ENCODE results near the gene LGR4.
"Not testable (repeated sequence)": the region's sequence is repeated elsewhere in the genome, so short reads cannot be mapped to it uniquely, and the experiment has no call there.

Gene LGR4, protein sequence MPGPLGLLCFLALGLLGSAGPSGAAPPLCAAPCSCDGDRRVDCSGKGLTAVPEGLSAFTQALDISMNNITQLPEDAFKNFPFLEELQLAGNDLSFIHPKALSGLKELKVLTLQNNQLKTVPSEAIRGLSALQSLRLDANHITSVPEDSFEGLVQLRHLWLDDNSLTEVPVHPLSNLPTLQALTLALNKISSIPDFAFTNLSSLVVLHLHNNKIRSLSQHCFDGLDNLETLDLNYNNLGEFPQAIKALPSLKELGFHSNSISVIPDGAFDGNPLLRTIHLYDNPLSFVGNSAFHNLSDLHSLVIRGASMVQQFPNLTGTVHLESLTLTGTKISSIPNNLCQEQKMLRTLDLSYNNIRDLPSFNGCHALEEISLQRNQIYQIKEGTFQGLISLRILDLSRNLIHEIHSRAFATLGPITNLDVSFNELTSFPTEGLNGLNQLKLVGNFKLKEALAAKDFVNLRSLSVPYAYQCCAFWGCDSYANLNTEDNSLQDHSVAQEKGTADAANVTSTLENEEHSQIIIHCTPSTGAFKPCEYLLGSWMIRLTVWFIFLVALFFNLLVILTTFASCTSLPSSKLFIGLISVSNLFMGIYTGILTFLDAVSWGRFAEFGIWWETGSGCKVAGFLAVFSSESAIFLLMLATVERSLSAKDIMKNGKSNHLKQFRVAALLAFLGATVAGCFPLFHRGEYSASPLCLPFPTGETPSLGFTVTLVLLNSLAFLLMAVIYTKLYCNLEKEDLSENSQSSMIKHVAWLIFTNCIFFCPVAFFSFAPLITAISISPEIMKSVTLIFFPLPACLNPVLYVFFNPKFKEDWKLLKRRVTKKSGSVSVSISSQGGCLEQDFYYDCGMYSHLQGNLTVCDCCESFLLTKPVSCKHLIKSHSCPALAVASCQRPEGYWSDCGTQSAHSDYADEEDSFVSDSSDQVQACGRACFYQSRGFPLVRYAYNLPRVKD

DNA sequence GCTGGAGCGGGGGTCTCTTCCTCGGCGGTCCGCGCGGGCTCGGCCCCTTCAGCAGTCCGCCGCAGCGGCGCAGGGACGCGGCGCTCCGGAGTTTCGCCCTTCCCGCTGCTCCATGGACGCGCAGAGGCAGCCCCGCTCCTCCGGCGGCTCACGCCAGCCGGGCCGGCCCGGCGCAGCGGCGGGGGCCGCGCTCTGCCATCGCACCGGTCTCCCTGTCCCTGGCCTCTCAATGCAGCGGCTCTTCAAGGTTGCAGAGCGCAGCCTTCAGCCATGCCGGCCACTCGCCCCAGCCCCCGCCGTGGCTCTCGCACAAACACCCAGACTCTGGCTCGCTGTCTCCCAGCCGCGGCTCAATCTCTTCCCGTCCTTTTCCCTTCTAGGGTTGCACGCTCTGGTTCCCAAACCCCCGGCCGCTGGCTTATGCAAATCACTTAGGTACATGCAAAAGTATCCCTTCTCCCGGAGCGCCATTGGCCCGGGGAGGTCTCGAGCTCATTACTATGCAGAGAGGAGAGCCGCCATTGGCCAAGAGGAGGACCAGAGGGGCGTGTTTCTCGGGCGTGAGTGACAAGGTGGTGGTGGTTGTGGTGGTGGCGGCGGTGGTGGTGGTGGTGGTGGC, at the start of gene LGR4:
Gene LGR4, minus strand, starts transcription at position 393 of the 619 bp plus-strand sequence. CDS start 488 bp downstream, outside the sequence.
- peak; percentile 61 for DNase-seq (ENCODE audit: low read depth)
- peak within 1 kb of the TSS; percentile 74 for H3K4me3 ChIP-seq (ENCODE audit: low read depth, low read length)
- TF ChIP-seq, protein P1, sequence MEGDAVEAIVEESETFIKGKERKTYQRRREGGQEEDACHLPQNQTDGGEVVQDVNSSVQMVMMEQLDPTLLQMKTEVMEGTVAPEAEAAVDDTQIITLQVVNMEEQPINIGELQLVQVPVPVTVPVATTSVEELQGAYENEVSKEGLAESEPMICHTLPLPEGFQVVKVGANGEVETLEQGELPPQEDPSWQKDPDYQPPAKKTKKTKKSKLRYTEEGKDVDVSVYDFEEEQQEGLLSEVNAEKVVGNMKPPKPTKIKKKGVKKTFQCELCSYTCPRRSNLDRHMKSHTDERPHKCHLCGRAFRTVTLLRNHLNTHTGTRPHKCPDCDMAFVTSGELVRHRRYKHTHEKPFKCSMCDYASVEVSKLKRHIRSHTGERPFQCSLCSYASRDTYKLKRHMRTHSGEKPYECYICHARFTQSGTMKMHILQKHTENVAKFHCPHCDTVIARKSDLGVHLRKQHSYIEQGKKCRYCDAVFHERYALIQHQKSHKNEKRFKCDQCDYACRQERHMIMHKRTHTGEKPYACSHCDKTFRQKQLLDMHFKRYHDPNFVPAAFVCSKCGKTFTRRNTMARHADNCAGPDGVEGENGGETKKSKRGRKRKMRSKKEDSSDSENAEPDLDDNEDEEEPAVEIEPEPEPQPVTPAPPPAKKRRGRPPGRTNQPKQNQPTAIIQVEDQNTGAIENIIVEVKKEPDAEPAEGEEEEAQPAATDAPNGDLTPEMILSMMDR (IDR thresholded peaks at IDR 0.05; ENCODE audit: low read depth, low read length, missing control alignments) = no peak

DNA sequence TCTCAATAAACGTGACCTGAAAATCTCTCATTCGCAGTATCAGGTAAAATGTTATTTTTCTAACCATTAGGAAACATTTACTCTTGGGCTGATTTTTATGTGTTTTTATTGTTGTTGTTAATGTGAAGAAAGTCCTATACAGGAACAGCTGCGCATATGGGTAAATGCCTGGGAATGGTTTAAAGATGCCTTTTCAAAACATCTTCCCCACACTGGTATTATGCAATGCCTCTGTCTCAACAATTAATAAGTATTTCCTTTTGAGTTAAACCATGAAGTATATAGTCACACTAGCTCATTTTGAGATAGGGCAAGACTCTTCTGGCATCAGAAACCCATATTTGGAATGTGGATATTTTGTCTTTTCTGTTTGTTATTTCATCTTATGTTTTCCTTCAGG, 47.6 kb upstream of the LGR4 start:
- no peak overlapping the region for H3K4me3 ChIP-seq (ENCODE audit: low read depth, low read length)
- TF ChIP-seq, protein P1 (IDR thresholded peaks at IDR 0.05; ENCODE audit: low read depth, low read length, missing control alignments) = no peak
- no peak for DNase-seq (ENCODE audit: low read depth)

DNA sequence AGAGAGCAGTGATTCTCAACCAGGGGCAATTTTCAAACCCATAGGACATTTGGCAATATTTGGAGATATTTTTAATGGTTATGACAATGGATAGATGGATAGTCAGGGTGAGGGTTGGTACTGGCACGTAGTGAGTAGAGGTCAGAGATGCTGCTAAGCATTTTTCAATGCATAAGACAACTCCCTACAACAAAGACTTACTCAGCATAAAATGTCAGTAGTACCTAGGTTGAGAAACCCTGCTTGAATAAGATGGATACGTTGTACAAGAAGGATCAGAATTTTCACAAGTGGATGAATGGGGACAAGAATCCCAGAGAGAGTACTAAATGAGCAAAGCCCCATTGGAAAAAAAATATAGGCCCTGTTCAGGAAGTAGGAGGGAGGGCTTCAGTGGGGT, 45.9 kb upstream of the LGR4 start:
- TF ChIP-seq, protein P1 (IDR thresholded peaks at IDR 0.05; ENCODE audit: low read depth, low read length, missing control alignments) = no peak
- no peak overlapping the region for H3K4me3 ChIP-seq (ENCODE audit: low read depth, low read length)
- no peak for DNase-seq (ENCODE audit: low read depth)

DNA sequence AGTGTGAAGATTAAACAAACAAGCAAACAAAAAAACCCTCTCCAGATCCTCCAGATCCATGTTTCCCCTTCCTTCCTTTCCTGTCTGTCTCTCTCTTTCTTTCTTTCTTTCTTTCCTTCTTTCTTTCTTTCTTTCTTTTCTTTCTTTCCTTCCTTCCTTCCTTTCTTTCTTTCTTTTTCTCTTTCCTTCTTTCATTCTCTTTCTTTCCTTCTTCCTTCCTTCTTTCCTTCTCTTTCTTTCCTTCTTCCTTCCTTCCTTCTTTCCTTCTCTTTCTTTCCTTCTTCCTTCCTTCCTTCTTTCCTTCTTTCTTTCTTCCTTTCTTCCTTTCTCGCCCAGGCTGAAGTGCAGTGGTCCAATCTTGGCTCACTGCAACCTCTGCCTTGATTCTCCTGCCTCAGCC, 44.9 kb upstream of the LGR4 start:
- H3K4me3 ChIP-seq (ENCODE audit: low read depth, low read length); DNase-seq (ENCODE audit: low read depth): not testable (repeated sequence)

DNA sequence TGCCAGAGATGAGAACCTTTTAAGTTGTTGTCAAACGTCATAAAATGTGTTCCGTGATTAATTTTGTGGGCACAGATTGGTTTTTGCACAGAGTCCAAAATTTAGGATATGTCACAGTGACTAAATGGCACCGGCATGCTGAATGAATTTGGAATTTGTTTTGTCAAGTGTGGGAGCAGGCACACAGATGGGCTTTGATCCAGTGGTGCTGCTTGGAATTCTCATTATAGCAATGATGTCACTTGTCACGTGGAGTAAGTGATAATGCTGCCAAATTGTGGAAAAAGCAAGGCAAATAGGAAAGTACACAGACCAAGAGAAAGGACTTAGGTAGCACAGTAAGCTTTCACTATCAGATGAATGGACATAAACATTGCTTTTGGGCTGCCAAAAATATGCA, 42.0 kb upstream of the LGR4 start:
- no peak for DNase-seq (ENCODE audit: low read depth)
- TF ChIP-seq, protein P1 (IDR thresholded peaks at IDR 0.05; ENCODE audit: low read depth, low read length, missing control alignments) = no peak
- no peak overlapping the region for H3K4me3 ChIP-seq (ENCODE audit: low read depth, low read length)

DNA sequence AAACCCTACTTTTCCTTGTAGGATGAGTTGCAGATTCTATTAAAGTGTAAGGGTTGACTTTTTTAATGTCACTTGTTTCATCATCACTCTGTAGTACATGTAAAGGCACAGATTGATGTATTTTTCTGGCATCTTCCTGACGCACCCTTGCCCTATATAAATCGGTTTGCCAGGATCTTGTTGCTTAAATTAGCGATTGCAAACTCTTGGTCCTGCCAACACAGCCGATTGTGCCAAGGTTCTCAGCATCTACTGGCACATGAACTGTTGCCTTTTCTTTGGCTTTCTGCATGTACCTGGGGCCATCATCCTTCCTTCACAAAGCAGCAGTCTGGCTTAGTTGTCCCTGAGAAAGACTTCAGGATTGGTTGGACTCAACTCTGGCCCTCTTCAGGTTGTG, 41.5 kb upstream of the LGR4 start:
- no peak overlapping the region for H3K4me3 ChIP-seq (ENCODE audit: low read depth, low read length)
- TF ChIP-seq, protein P1 (IDR thresholded peaks at IDR 0.05; ENCODE audit: low read depth, low read length, missing control alignments) = no peak
- DNase-seq (ENCODE audit: low read depth) = no peak

DNA sequence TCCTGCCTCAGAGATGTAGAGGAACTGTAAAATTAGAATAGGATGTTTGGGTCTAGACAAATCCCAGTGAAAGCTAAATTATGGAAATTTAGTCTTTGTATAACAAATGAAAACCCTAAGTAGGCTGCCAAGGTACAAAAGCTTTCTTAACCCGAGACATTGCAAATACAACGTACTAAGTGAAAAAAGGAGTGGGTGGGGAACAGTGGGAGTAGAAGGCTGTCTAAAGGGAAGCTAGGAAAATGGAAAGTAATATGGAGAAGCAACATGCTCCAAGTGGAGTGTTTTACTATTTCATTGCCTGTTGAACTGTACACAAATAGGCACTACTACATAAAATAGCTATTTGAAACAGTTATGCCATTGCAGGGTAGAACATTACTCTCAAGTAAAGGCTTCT, 40.8 kb upstream of the LGR4 start:
- no peak for DNase-seq (ENCODE audit: low read depth)
- no peak overlapping the region for H3K4me3 ChIP-seq (ENCODE audit: low read depth, low read length)
- TF ChIP-seq, protein P1 (IDR thresholded peaks at IDR 0.05; ENCODE audit: low read depth, low read length, missing control alignments) = no peak
